GM21381 (cell line): Measurements from ENCODE around the gene LMOD2.
"Not testable (repeated sequence)": the region's sequence is repeated elsewhere in the genome, so short reads cannot be mapped to it uniquely, and the experiment has no call there.

Experiments
- ATAC-seq: cut with Tn5 transposase; IDR thresholded peaks from one replicate; pipeline ENCODE4 v1.9.1; 2021; ENCODE audit warnings: mild to moderate bottlenecking, moderate library complexity; ENCODE audit not compliant: unreplicated experiment

The LMOD2 gene

GRCh38 chr7:123655614-123656013 lies at the start of gene LMOD2:
LMOD2 (plus strand) TSS chr7:123655866; CDS start chr7:123655964, 98 bp downstream.
- ATAC-seq = no peak

- ATAC-seq = no peak
These were observed 48.2 kb upstream of the LMOD2 start for GRCh38 chr7:123607423-123607975.

GRCh38 chr7:123608991-123609882 lies 46.4 kb upstream of the LMOD2 start:
- no peak for ATAC-seq

GRCh38 chr7:123609883-123610239 lies 45.8 kb upstream of the LMOD2 start:
- no peak for ATAC-seq

- no peak for ATAC-seq
These were observed 43.6 kb upstream of the LMOD2 start for GRCh38 chr7:123612024-123612423.

- ATAC-seq = no peak
These were observed 40.3 kb upstream of the LMOD2 start for GRCh38 chr7:123615344-123615743.

- ATAC-seq = no peak
These were observed 39.4 kb upstream of the LMOD2 start for GRCh38 chr7:123616223-123616622.

- no peak for ATAC-seq
These were observed 34.0 kb upstream of the LMOD2 start for GRCh38 chr7:123621707-123622106.

GRCh38 chr7:123622660-123623386 lies 32.8 kb upstream of the LMOD2 start:
- ATAC-seq = no peak

- ATAC-seq = peak; percentile 89
These were observed 31.0 kb upstream of the LMOD2 start for GRCh38 chr7:123624527-123625183.

GRCh38 chr7:123625254-123625653 lies 30.4 kb upstream of the LMOD2 start:
- no peak for ATAC-seq

GRCh38 chr7:123627851-123628250 lies 27.8 kb upstream of the LMOD2 start:
- no peak for ATAC-seq

GRCh38 chr7:123628829-123629228 lies 26.8 kb upstream of the LMOD2 start:
- no peak for ATAC-seq

- no peak for ATAC-seq
These were observed 26.4 kb upstream of the LMOD2 start for GRCh38 chr7:123629281-123629680.

- ATAC-seq = no peak
These were observed 22.9 kb upstream of the LMOD2 start for GRCh38 chr7:123632808-123633207.

GRCh38 chr7:123633553-123633952 lies 22.1 kb upstream of the LMOD2 start:
- no peak for ATAC-seq

GRCh38 chr7:123634011-123634573 lies 21.6 kb upstream of the LMOD2 start:
- not testable (repeated sequence) for ATAC-seq

- no peak for ATAC-seq
These were observed 19.9 kb upstream of the LMOD2 start for GRCh38 chr7:123635551-123636359.

GRCh38 chr7:123637203-123637602 lies 18.5 kb upstream of the LMOD2 start:
- no peak for ATAC-seq

GRCh38 chr7:123637878-123638277 lies 17.8 kb upstream of the LMOD2 start:
- no peak for ATAC-seq
